ENCODE measurements around the gene PDGFRB. TPM values are rescaled to one million over a fixed set of nuclear protein-coding genes. Genes with fewer than 3 reads are reported as not detected.

The PDGFRB gene
- polyA plus RNA-seq, 1 experiment, result 118 TPM

DNA sequence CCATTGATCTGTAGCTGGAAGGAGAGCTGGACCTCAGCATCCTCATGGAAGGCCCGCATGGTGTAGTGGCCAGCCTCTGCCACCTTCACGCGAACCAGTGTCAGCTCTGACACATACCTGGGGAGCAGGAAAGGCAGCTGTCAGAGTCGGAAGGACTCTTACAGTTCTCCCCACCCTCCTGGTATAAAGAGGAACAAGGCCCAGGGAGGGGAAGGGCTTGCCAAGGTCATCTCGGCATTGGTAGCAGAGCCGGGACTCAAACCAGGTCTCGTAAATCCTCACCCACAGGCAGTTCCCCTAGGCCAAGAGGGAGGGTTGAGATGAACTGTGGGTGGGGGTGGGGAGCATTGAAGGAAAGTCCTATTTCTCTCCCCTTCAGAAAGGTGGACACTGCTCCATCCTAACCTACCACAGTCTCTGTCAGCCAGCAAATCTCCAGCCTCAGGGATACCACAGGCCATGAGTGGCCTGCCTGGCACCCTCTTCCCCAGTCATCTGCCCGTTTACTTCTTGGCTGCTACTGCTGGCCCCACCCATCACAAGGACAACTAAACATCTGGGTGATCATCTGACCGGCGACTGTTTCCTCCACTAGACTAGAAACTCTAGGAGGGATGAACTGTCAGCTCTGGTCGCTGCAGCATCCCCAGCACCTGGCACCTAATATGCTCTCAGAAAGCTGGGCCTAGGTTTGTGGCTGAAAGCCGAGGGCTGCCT lies 23.5 kb downstream of the PDGFRB start:
- POLR2A ChIA-PET, result interaction anchor here (0.6 kb wide), 1 partner anchor 317 kb away, joined by 3 read pairs; the partner anchor contains the start of gene RPS14
- H3K27ac ChIP-seq (ENCODE audit: low read depth, low read length), result peak overlapping the region; percentile 52
- DNase-seq (ENCODE audit: low read depth, low spot score), result no peak

DNA sequence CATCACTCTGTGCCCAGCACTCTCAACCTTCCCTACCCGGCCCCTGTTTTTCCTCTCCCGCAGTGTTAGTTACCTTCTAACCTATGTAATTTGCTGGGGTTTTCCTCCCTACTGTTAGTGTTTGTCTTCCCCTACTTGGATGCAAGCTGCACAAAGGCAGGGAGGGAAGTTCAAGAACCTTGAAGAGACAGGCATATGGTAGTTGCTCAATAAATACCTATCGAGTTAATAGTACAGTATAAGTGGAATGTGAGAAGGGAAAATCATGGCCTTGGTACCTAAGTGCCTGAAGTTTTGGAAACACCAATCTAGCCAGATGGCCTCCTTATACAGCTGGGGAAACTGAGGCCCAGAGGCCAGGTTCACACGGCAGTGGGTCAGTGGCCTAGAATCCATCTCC lies 24.2 kb downstream of the PDGFRB start:
- H3K27me3 ChIP-seq (ENCODE audit: control insufficient read depth, insufficient read depth, low read length), result no peaks in the 10 kb centered on the region
- no peak for DNase-seq (ENCODE audit: low read depth, low spot score)
- peak overlapping the region; percentile 52 for H3K27ac ChIP-seq (ENCODE audit: low read depth, low read length)

More for the DNA sequence above, 23.5 kb downstream of the PDGFRB start:
- CTCF ChIA-PET, result interaction anchor here (6.2 kb wide), 1 partner anchor 84 kb away, joined by 59 read pairs; no protein-coding TSS in a partner anchor
- no peak for TF ChIP-seq CTCF (IDR thresholded peaks at IDR 0.05; ENCODE audit: low read depth, low read length)
- Histone ChIP-seq H3K9me3 (ENCODE audit: control insufficient read depth, insufficient read depth, low read length) (no peaks in the 10 kb centered on the region; the same call in 1 of the 2 replicates), H3K4me3 (ENCODE audit: low read depth, low read length) (no peak overlapping the region), H3K27me3 (ENCODE audit: control insufficient read depth, insufficient read depth, low read length) (no peaks in the 10 kb centered on the region)

DNA sequence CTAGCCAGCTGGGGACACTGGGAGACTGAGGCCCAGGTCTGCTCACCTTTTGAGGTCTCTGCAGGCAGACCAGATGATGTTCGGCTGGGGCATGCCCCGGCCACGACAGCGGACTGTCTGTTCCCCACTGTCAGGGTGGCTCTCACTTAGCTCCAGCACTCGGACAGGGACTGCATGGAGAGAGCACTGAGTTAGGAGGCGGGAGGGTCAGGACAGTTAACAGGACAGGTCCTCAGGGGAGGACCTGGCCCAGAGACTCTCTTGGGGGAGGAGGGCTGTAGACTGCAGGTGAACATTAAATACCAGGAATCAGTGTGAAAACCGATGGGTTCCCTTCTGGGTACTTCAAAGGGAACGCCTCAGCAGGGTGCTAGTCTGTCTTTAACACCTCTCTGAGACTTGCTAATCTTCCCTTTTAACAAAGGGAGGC lies 25.1 kb downstream of the PDGFRB start:
- no peak for DNase-seq (ENCODE audit: low read depth, low spot score)
- POLR2A ChIA-PET, result interaction anchor here (0.9 to 1.7 kb wide), 2 partner anchors 13 to 25 kb away, joined by 3 to 6 read pairs; partner anchors contain the start of gene PDGFRB
- TF ChIP-seq CTCF (IDR thresholded peaks at IDR 0.05; ENCODE audit: low read depth, low read length), result no peak
- Histone ChIP-seq H3K27ac (ENCODE audit: low read depth, low read length) (peak overlapping the region; percentile 52), H3K27me3 (ENCODE audit: control insufficient read depth, insufficient read depth, low read length) (no peaks in the 10 kb centered on the region), H3K9me3 (ENCODE audit: control insufficient read depth, insufficient read depth, low read length) (no peaks in the 10 kb centered on the region), H3K4me3 (ENCODE audit: low read depth, low read length) (no peak overlapping the region)
- CTCF ChIA-PET, result interaction anchor here (0.6 to 6.2 kb wide), 5 partner anchors 8 to 221 kb away, joined by 3 to 59 read pairs (median 5); no protein-coding TSS in a partner anchor

More for the DNA sequence above, 24.2 kb downstream of the PDGFRB start:
- no peak for TF ChIP-seq CTCF (IDR thresholded peaks at IDR 0.05; ENCODE audit: low read depth, low read length)
- H3K9me3 ChIP-seq (ENCODE audit: control insufficient read depth, insufficient read depth, low read length), result no peaks in the 10 kb centered on the region
- CTCF ChIA-PET, result interaction anchor here (1.4 to 6.2 kb wide), 2 partner anchors 85 to 220 kb away, joined by 3 to 59 read pairs; no protein-coding TSS in a partner anchor
- no peak overlapping the region for H3K4me3 ChIP-seq (ENCODE audit: low read depth, low read length)
- POLR2A ChIA-PET, result interaction anchor here (1.7 kb wide), 1 partner anchor 24 kb away, joined by 6 read pairs; the partner anchor contains the start of gene PDGFRB

GRCh38 chr5:150129813-150130492 lies 25.7 kb downstream of the PDGFRB start:
- no peak overlapping the region for H3K4me3 ChIP-seq (ENCODE audit: low read depth, low read length)
- ChIA-PET CTCF (interaction anchor here (0.6 to 6.2 kb wide), 8 partner anchors 9 to 221 kb away, joined by 3 to 59 read pairs (median 4); no protein-coding TSS in a partner anchor), POLR2A (interaction anchor here (1.7 kb wide), 1 partner anchor 26 kb away, joined by 6 read pairs; the partner anchor contains the start of gene PDGFRB)
- no peaks in the 10 kb centered on the region for H3K27me3 ChIP-seq (ENCODE audit: control insufficient read depth, insufficient read depth, low read length)
- no peak for DNase-seq (ENCODE audit: low read depth, low spot score)
- TF ChIP-seq CTCF (IDR thresholded peaks at IDR 0.05; ENCODE audit: low read depth, low read length), result peak; percentile 98
- H3K27ac ChIP-seq (ENCODE audit: low read depth, low read length), result no peak overlapping the region
- H3K9me3 ChIP-seq (ENCODE audit: control insufficient read depth, insufficient read depth, low read length), result no peaks in the 10 kb centered on the region

Data from AG04450 (cell line).